Measurements from ENCODE around the gene SLC6A5. TPM values are rescaled to one million over a fixed set of nuclear protein-coding genes. Genes with fewer than 3 reads are reported as not detected.

Gene SLC6A5
- total RNA-seq, 1 donor from 2014 or later, result not detected

DNA sequence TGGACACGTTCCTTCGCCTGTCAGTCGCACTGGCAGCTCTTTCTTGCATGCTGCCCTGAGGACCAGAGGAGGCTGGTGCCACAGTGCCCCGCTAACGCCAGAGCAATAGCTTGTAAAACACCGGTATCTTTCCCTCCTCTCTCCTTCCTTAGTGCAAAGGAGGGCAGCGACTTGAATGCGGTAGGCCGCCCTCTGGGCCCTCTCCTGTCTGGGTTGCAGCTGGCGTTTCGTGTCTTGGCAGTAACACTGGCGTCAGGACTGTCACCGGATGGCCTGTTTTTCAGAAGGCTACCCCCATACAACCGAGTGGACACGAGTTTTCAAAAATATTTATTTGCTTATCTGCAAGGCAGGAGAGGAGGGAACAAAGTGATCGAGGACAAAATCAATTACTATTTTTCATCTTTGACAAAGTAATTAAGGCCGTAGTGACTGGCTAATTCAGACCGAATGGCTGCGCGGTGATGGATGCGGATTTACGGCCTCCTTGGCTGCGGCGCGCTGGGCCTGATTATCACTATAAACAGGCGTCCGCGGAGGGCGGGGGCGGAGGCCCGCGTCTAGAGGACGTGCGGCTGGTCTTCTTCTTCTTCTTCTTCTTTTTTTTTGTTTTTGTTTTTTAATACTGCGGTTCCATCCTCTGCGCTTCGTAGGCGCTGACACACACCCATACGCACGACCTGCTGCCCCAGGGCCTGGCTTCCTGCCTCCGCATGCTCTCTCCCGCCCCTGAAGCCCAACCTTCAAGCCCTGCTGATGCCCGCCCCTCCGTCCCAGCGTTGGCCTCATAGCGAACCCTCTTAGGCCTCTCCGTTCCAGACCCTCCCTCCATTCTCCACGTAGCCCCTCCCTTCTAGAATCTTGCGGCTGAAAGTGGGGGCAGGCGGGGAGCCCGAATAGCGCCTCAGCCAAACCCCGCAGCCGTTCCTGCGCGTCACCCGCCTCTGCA is 2.9 kb upstream of the SLC6A5 start:
- ATAC-seq (no peak), DNase-seq (ENCODE audit: low spot score) (no peak)

DNA sequence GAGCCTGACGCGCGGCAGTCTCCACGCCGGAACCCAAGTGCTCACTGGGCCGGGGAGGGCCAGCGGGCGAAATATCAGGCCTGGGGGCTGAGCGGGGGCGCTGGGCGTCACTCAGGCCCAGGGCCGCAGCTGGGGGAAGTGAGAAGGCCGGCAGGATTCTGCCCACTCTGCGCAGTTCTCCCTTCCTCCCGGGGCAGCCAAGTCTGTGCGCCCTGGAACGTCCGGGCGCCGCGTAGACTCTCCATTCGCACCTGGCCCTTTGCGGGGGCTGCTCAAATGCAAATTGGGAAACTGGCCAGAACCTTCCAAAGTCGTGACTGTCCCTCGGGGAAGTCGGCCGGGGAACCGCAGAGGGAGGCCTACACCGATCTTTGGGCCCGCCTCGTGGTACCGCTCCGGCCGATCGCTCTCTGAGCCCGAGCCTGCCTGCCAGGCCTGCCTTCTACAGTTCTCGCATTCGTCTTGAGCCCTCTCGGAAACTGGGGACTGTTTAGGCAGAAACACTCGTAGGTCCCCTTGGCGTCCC is 2.2 kb upstream of the SLC6A5 start:
- no peak for ATAC-seq
- no peak for DNase-seq (ENCODE audit: low spot score)

DNA sequence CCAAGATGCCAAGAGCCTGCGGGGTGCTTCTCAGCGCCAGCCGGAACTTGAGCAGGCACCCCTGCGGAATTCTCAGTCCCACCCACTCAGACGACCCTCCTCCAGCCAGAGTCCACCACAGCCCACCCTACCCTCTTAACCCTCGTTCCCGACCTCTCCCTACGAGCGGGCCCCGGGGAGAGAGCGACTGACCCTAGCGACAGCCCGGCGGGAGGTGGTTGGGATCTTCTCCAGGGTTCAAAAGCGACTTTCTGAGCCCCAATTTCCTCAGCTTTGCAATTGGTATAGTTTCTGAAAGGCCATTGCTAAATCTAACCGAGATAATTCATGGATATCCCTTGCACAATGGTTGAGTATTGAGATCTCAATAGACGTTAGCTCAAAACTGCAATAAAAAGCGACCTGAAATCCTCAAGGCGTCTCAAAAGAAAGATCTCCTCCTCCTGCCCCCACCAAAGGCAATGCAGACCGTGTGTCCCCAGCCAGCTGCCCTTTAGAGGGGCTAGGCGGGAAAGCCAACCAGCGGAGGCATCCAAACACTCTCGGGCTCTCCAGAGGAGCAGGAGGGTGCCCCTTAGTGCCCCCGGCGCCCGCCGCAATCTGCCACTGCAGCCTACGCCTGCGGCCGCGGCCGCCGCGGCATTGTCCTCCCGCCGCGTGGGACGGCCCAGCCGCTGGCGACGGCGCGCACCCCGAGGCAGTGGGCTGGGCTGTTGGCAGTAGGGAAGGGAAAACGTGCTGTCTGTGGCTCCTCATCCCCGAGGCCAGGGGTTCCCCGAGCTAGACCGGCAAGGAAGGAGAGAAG is 1.5 kb upstream of the SLC6A5 start:
- DNase-seq (ENCODE audit: low spot score) (no peak), ATAC-seq (no peak)

DNA sequence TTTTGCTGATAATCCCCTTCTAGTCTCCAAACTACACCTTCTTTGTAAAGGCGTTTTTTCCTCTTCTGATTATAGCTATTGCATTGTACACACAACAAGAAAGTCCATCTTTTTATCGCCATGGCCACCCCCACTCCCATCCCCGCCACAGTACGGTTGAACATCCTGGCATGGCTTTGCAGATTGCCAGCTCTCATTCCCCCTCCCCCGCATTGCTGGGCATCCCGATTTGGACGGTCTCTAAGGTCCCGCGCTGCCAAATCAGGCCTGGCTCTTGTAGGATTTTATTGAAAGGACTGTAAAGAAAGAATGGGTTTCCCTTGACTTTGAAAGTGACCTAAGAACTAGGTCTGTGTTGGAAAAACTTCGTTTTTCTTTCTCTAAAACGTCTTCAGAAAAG is 916 bp upstream of the SLC6A5 start:
- ATAC-seq, result no peak
- DNase-seq (ENCODE audit: low spot score), result no peak

GRCh38 chr11:20600020-20600346 is 575 bp downstream of the SLC6A5 start:
- ATAC-seq, result no peak
- DNase-seq (ENCODE audit: low spot score), result no peak

GRCh38 chr11:20600551-20600950 is 1.1 kb downstream of the SLC6A5 start:
- DNase-seq (ENCODE audit: low spot score) (no peak), ATAC-seq (no peak)

GRCh38 chr11:20601221-20601914 is 2.0 kb downstream of the SLC6A5 start:
- no peak for ATAC-seq
- DNase-seq (ENCODE audit: low spot score), result no peak

GRCh38 chr11:20604295-20604803 is 4.9 kb downstream of the SLC6A5 start:
- DNase-seq (ENCODE audit: low spot score) (no peak), ATAC-seq (no peak)

- DNase-seq (ENCODE audit: low spot score), result no peak
Observed at GRCh38 chr11:20604864-20605601, 5.6 kb downstream of the SLC6A5 start.

DNA sequence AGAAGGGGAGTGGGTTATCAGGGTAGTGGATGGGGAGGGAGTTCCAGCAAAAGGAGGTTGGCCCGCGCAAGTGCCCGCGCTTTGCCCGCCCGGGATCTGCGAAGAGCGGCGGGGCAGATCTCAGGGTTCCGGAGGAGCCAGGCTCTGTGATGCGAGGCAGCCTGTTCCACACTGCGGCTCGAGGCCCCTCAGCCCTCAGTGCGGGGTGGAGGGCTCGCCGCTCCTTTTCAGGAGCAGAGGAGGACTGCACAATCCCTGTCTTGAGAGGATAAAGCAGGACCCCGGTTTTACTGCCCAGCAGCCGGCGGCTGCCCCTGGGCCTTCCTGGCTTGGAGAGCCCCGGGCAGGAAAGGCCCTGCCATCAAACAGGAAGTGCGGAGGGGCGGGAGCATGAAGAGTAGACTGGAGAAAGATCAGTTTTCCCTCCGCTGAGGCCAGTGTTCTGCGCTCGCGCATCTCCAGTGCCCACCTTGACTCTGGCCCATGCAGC is 6.2 kb downstream of the SLC6A5 start:
- ATAC-seq, result no peak
- no peak for DNase-seq (ENCODE audit: low spot score)

More at GRCh38 chr11:20604864-20605601, 5.6 kb downstream of the SLC6A5 start:
- ATAC-seq, result no peak

- ATAC-seq (no peak), DNase-seq (ENCODE audit: low spot score) (no peak)
Observed at GRCh38 chr11:20608934-20609333, 9.5 kb downstream of the SLC6A5 start.

DNA sequence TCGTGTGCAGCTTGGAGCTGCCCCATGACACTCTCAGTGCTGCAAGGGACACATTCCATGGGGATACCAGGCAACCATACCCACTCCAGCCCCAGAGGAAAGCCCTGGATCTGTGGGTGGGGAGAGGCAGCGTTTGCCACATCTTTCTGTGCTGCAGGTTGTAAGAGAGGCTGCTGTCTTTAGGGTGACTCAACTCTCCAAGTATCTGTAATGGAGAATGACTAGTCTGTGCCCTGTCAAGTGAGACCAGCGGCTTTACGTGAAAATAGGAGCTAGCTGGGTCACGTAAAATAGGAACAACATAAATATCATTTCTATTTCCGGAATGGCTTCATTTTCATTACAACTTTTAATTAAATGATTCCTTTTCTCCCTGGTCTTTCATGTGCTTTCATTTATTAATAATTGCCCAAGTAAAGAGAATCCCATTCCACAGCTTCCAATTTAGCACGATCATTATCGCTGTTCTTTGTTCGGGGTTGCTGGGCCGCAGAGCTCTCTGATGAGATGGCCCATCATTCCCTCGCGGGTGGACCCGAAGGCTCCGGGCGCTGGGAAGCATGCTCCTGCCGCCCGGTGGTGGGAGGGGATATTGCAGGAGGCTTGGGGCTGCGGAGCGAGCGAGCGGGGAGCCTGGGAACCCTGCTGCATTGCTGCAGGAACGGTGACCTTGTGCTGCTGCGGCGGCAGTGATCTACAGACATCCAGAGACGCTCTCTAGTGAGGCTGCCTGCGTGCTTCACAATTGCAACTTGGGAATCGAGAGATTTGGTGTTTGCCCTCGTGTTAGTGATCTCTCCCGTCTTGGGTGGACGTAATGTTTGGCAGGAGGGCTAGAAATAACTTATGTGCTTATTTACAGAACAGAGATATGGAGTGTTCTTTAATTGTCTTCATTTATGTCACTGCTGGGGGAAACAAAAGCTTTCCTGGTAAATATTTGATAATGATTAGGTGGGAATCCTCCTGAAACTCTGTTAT is 10.6 kb downstream of the SLC6A5 start:
- ATAC-seq, result peak; percentile 99
- DNase-seq (ENCODE audit: low spot score), result peak; percentile 75

DNA sequence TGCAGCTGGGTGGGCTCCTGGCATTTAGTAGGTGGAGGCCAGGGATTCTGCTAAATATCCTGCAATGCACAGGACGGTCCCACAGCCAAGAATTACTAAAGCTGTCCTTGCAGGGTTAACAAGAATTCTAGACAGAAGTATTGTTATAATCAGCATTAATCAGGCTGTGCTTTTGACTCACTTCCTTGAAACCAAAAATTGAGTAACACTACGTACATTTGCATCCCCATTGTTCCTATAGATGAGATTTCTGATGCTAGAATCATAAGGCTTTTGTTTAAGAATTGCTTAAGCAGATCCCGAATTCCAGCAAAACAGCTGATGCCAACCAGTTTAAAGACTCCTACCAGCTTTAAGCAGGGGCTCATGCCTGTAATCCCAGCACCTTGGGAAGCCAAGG is 11.4 kb downstream of the SLC6A5 start:
- ATAC-seq, result no peak

GRCh38 chr11:20611445-20611844 is 12.0 kb downstream of the SLC6A5 start:
- no peak for ATAC-seq
- DNase-seq (ENCODE audit: low spot score), result no peak

More for the DNA sequence above, 11.4 kb downstream of the SLC6A5 start:
- DNase-seq (ENCODE audit: low spot score), result no peak

GRCh38 chr11:20611892-20612291 is 12.5 kb downstream of the SLC6A5 start:
- DNase-seq (ENCODE audit: low spot score), result no peak

DNA sequence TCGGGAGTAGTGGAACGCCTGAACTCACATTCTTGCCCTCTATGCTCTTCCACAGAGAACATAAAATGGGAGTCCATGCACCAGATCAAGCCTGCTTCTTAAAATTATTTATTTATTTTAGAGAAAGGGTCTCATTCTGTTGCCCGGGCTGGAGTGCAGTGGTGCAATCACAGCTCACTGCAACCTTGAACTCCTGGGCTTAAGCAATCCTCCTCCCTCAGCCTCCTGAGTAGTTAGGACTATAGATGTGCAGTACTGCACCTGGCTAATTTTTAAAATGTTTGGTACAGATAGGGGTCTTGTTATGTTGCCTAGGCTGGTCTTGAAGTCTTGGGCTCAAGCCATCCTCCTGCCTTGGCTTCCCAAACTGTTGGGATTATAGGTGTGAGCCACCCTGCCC is 13.0 kb downstream of the SLC6A5 start:
- no peak for DNase-seq (ENCODE audit: low spot score)
- peak; percentile 51 for ATAC-seq

More at GRCh38 chr11:20611892-20612291, 12.5 kb downstream of the SLC6A5 start:
- ATAC-seq, result peak; percentile 27

GRCh38 chr11:20616920-20617319 is 17.5 kb downstream of the SLC6A5 start:
- ATAC-seq, result no peak

GRCh38 chr11:20617346-20618005 is 18.1 kb downstream of the SLC6A5 start:
- no peak for ATAC-seq
- DNase-seq (ENCODE audit: low spot score), result no peak

More at GRCh38 chr11:20616920-20617319, 17.5 kb downstream of the SLC6A5 start:
- DNase-seq (ENCODE audit: low spot score), result no peak

Data from left lobe of liver (tissue), 2 donors.